ENCODE measurements around the gene GTF2E1.

Gene GTF2E1

DNA sequence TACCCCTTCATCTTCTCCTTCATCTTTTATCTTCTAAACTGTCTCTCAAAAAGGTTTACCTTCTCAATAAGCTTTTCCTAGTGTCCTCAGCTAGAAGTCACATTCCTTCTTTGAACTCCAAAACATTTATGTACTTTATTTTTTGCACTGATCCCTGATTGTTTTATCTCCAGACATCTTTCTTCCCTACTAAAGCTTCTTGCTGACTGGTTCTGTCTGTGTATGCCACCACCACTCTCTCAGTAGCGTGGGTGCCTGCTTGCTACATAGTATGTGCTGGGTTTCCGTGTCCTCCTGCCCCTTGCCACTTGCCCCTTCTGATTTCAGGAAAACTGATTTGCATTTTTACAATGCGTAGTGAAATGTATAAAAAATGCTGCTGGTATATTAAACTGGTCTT is 24.0 kb downstream of the GTF2E1 start:
- Histone ChIP-seq H3K4me3 (ENCODE audit: insufficient read depth, low read length, poor library complexity, severe bottlenecking) (no peak overlapping the region), H3K9me2 (replicated peaks; ENCODE audit: insufficient read depth, low read length) (no peaks in the 10 kb centered on the region), H3K36me3 (ENCODE audit: low read length) (peaks cover 5% of the 10 kb centered on the region; the same call in 1 of the 2 replicates), H3F3A (ENCODE audit: insufficient read depth) (no peaks in the 10 kb centered on the region), H2AFZ (ENCODE audit: low read depth, low read length, severe bottlenecking) (no peak overlapping the region), H3K4me2 (ENCODE audit: low read depth, low read length, poor library complexity, severe bottlenecking) (no peak overlapping the region), H3K27ac (ENCODE audit: low read depth, low read length) (no peak overlapping the region), H3K9ac (ENCODE audit: low read length) (no peak overlapping the region), H3K27me3 (ENCODE audit: low read length) (no peaks in the 10 kb centered on the region), H3K9me3 (ENCODE audit: insufficient read depth, low read length) (no peaks in the 10 kb centered on the region), H3K79me2 (ENCODE audit: insufficient read depth, low read length) (peaks cover 82% of the 10 kb centered on the region), H4K20me1 (ENCODE audit: low read depth, low read length) (peaks cover 6% of the 10 kb centered on the region)
- TF ChIP-seq CTCF (IDR thresholded peaks at IDR 0.05; ENCODE audit: insufficient read depth, low read length, poor library complexity, severe bottlenecking) (no peak), EZH2phosphoT487 (conservative IDR thresholded peaks at IDR 0.05; ENCODE audit: low read length) (no peak)

GRCh38 chr3:120767106-120767505 is 24.6 kb downstream of the GTF2E1 start:
- H3K9ac ChIP-seq (ENCODE audit: low read length), result no peak overlapping the region
- H3K27ac ChIP-seq (ENCODE audit: low read depth, low read length), result no peak overlapping the region
- no peak overlapping the region for H3K4me3 ChIP-seq (ENCODE audit: insufficient read depth, low read length, poor library complexity, severe bottlenecking)
- H3K9me2 ChIP-seq (replicated peaks; ENCODE audit: insufficient read depth, low read length), result no peaks in the 10 kb centered on the region
- H4K20me1 ChIP-seq (ENCODE audit: low read depth, low read length), result peaks cover 6% of the 10 kb centered on the region
- peaks cover 82% of the 10 kb centered on the region for H3K79me2 ChIP-seq (ENCODE audit: insufficient read depth, low read length)
- no peaks in the 10 kb centered on the region for H3K9me3 ChIP-seq (ENCODE audit: insufficient read depth, low read length)
- no peak overlapping the region for H2AFZ ChIP-seq (ENCODE audit: low read depth, low read length, severe bottlenecking)
- TF ChIP-seq CTCF (IDR thresholded peaks at IDR 0.05; ENCODE audit: insufficient read depth, low read length, poor library complexity, severe bottlenecking) (no peak), EZH2phosphoT487 (conservative IDR thresholded peaks at IDR 0.05; ENCODE audit: low read length) (no peak)
- H3K4me2 ChIP-seq (ENCODE audit: low read depth, low read length, poor library complexity, severe bottlenecking), result no peak overlapping the region
- no peaks in the 10 kb centered on the region for H3K27me3 ChIP-seq (ENCODE audit: low read length)
- no peaks in the 10 kb centered on the region for H3F3A ChIP-seq (ENCODE audit: insufficient read depth)
- H3K36me3 ChIP-seq (ENCODE audit: low read length), result peaks cover 5% of the 10 kb centered on the region; the same call in 1 of the 2 replicates

- peaks cover 5% of the 10 kb centered on the region; the same call in 1 of the 2 replicates for H3K36me3 ChIP-seq (ENCODE audit: low read length)
- peaks cover 6% of the 10 kb centered on the region; the same call in 1 of the 2 replicates for H4K20me1 ChIP-seq (ENCODE audit: low read depth, low read length)
- no peak for TF ChIP-seq CTCF (IDR thresholded peaks at IDR 0.05; ENCODE audit: insufficient read depth, low read length, poor library complexity, severe bottlenecking)
- no peak for TF ChIP-seq EZH2phosphoT487 (conservative IDR thresholded peaks at IDR 0.05; ENCODE audit: low read length)
- H3K9ac ChIP-seq (ENCODE audit: low read length), result no peak overlapping the region
- H3K27me3 ChIP-seq (ENCODE audit: low read length), result no peaks in the 10 kb centered on the region
- no peak overlapping the region for H3K4me2 ChIP-seq (ENCODE audit: low read depth, low read length, poor library complexity, severe bottlenecking)
- no peak overlapping the region for H3K4me3 ChIP-seq (ENCODE audit: insufficient read depth, low read length, poor library complexity, severe bottlenecking)
- no peaks in the 10 kb centered on the region for H3K9me2 ChIP-seq (replicated peaks; ENCODE audit: insufficient read depth, low read length)
- no peaks in the 10 kb centered on the region for H3K9me3 ChIP-seq (ENCODE audit: insufficient read depth, low read length)
- peaks cover 60% of the 10 kb centered on the region for H3K79me2 ChIP-seq (ENCODE audit: insufficient read depth, low read length)
- H2AFZ ChIP-seq (ENCODE audit: low read depth, low read length, severe bottlenecking), result no peak overlapping the region
- no peaks in the 10 kb centered on the region for H3F3A ChIP-seq (ENCODE audit: insufficient read depth)
- no peak overlapping the region for H3K27ac ChIP-seq (ENCODE audit: low read depth, low read length)
Observed at GRCh38 chr3:120769436-120769835, 26.9 kb downstream of the GTF2E1 start.
